Bronchial epithelial cell (primary cell): ENCODE measurements around the gene TMCO4. TPM values are rescaled to one million over a fixed set of nuclear protein-coding genes. Genes with fewer than 3 reads are reported as not detected.

Source experiments
- DNase-seq: peaks from one replicate; pipeline ENCODE4 v3.0.0-alpha.2; 2010; ENCODE audit warnings: low read depth
- FAIRE-seq: peaks from 2 replicates; lab custom pipeline; 2011; peaks lifted over from hg19 to GRCh38; lab: Jason Lieb, UNC
- H3K27me3 ChIP-seq: 2 replicates; pipeline ENCODE4 v1.5.1; 2011; ENCODE audit warnings: low read length; ENCODE audit not compliant: control insufficient read depth, insufficient read depth
- H3K36me3 ChIP-seq: 2 replicates; pipeline ENCODE4 v1.5.1; 2011; ENCODE audit warnings: low read length; ENCODE audit not compliant: control insufficient read depth, insufficient read depth
- H3K4me3 ChIP-seq: 2 replicates; pipeline ENCODE4 v1.5.1; 2011; ENCODE audit warnings: mild to moderate bottlenecking, low read depth, low read length, control low read depth
- total RNA-seq: library from RNA; depleted of rRNA; stranded (reverse); fragments of >200 nt; gene quantifications from 2 replicates; pipeline ENCODE4 v1.2.1, GENCODE V29; 2014
- TF ChIP-seq, protein P1 (sequence below): IDR thresholded peaks from 2 replicates; pipeline ENCODE4 v1.5.1; 2011; ENCODE audit warnings: mild to moderate bottlenecking, moderate library complexity, low read length, control low read depth, inconsistent platforms; ENCODE audit not compliant: insufficient read depth, severe bottlenecking

Gene TMCO4
- total RNA-seq, 1 donor from 2014 or later: 2.6 TPM

DNA sequence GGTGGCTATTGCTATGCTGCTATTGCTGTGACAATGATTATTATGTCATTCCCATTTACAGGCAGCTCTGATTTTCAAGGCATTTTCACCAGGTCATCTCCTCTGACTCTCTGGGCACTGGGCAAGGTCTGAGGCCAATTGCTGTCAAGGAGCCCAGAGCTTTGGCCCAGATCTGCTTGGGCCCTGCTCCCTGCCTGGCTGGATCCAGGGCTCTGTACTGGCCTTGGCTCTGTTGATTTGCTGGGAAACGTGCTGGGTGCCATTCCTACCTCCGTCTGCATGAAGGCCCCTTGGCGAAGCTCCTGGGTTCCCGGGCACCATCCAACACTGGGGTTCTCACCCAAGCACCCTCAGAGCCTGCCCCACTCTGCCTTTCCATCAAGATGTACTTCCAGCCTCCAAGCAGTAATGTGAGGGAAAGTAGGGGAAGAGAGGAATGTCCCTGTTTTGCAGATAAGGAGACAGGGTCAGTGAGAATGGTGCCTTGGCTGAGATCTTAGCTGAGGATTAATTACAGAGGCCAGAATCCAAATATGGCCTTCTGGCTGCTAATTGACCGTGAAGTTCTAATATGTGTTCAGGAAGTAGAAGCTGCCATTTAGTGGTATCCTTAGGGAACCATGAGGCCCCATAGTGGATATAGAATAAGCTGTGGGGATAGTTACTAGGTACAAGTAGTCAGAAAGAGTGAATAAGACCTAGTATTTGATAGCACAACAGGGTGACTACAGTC lies 71.1 kb downstream of the TMCO4 start:
- TF ChIP-seq, protein P1, sequence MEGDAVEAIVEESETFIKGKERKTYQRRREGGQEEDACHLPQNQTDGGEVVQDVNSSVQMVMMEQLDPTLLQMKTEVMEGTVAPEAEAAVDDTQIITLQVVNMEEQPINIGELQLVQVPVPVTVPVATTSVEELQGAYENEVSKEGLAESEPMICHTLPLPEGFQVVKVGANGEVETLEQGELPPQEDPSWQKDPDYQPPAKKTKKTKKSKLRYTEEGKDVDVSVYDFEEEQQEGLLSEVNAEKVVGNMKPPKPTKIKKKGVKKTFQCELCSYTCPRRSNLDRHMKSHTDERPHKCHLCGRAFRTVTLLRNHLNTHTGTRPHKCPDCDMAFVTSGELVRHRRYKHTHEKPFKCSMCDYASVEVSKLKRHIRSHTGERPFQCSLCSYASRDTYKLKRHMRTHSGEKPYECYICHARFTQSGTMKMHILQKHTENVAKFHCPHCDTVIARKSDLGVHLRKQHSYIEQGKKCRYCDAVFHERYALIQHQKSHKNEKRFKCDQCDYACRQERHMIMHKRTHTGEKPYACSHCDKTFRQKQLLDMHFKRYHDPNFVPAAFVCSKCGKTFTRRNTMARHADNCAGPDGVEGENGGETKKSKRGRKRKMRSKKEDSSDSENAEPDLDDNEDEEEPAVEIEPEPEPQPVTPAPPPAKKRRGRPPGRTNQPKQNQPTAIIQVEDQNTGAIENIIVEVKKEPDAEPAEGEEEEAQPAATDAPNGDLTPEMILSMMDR: no peak
- DNase-seq: no peak
- no peaks in the 10 kb centered on the region for H3K27me3 ChIP-seq
- H3K4me3 ChIP-seq: no peak overlapping the region
- no peaks in the 10 kb centered on the region for H3K36me3 ChIP-seq
- no peak for FAIRE-seq

DNA sequence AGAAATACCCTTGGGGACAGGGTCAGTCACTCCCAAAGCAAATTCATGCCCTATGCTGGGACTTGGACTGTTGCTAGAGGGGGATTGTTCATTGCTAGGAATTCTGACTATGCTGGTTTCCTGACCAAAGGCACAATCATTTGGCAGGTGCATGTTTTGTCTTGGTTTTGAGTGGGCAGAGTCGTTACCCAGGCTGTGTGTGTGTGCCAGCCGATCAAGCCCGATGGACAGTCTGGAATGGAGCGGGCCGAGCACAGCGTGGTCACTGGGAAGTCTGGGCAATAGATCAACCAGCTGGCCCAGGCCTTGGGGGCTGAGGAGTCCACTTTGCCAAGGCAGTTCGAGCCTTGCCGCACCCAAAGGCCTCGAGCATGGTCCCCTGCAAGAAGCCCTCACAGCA lies 74.1 kb downstream of the TMCO4 start:
- TF ChIP-seq, protein P1: no peak
- Histone ChIP-seq H3K4me3 (no peak overlapping the region), H3K27me3 (no peaks in the 10 kb centered on the region), H3K36me3 (no peaks in the 10 kb centered on the region)
- DNase-seq (no peak), FAIRE-seq (no peak)

DNA sequence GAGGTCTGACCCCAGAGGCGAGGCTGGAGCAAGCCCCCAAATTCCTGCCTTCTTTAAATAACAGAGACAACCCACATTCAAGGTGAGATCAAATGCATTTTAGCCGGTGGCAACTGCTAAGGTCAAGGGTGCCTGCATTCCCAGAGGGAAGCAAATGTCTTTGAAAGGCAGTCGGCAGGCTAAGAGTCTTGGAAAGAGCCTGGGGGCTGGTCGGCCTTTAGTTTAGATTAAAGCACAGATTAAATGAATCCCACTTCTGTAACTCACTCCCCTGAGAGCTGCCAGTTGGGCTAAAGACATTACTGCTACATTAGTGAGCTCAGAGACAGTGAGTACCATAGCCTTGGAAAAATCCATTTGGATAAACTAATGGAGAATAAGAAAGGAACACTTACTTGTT lies 75.8 kb downstream of the TMCO4 start:
- no peaks in the 10 kb centered on the region for H3K36me3 ChIP-seq
- TF ChIP-seq, protein P1: no peak
- no peak for DNase-seq
- no peak overlapping the region for H3K4me3 ChIP-seq
- no peak for FAIRE-seq
- H3K27me3 ChIP-seq: no peaks in the 10 kb centered on the region

DNA sequence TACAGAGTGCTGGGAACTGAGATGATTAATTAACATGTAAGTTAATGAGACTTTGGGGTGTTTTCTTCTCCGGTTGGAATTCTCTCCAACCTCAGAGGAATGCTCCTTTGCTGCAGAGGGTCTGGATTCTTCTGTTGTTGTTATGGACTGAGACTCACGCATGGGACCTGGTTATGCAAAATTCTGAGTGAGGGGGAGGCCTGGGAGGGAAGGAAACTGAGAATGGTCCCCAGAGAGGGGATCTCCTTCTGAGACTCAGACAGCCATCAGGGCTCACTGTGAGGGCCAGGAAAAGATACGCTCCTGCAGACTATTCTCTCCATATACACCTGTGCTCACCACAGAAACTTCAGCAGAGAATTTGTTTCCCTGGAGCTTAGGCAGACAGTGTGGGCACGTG lies 78.7 kb downstream of the TMCO4 start:
- H3K36me3 ChIP-seq: no peaks in the 10 kb centered on the region
- no peak for FAIRE-seq
- TF ChIP-seq, protein P1: no peak
- no peak overlapping the region for H3K4me3 ChIP-seq
- no peak for DNase-seq
- H3K27me3 ChIP-seq: no peaks in the 10 kb centered on the region

DNA sequence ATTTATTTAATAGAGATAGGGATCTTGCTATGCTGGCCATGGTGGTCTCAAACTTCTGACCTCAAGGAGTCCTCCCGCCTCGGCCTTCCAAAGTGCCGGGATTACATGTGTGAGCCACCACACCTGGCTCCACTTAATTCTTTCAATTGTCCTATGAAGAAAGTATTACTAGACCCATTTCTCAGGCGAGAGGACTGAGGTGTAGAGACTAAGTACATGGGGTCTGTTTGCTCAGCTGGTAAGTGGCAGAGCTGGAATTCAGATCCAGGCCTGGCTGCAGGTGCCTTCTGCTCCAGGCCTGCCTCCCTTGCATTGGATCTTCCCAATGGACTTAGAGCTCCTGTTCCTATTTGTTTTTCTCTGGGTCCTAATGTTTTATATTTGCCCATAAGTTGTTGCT lies 79.5 kb downstream of the TMCO4 start:
- TF ChIP-seq, protein P1: no peak
- DNase-seq: no peak
- Histone ChIP-seq H3K27me3 (no peaks in the 10 kb centered on the region), H3K36me3 (no peaks in the 10 kb centered on the region), H3K4me3 (no peak overlapping the region)
- no peak for FAIRE-seq

DNA sequence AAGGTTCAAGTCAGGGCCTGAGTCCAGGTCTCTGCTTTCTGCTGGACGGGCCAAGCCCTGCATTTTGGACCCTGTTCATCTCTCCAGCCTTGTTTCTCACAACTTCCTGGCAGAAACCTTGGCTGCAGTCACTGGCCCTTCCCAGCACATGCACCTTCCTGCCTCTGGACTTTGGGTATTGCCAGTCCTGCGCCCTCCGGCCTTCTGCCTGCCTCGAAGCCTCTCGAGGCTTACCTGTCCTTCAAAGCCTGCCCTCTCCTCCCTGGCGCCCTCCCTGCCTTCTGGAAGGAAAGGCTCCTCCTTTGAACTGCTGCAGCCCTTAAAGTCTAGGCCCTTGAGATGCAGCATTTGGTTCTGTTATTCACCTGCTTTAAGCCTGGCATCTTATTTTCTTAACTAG lies 82.2 kb downstream of the TMCO4 start:
- DNase-seq: no peak
- H3K36me3 ChIP-seq: no peaks in the 10 kb centered on the region
- no peak for FAIRE-seq
- H3K27me3 ChIP-seq: no peaks in the 10 kb centered on the region
- TF ChIP-seq, protein P1: no peak
- H3K4me3 ChIP-seq: no peak overlapping the region
